Vagina (tissue), 2 donors: ENCODE data around the gene ISM1. TPM values are rescaled to one million over a fixed set of nuclear protein-coding genes. Genes with fewer than 3 reads are reported as not detected.

Experiments
- DNase-seq, 2 donors: peaks; one replicate each; pipeline ENCODE4 v3.0.0-alpha.2; 2017; ENCODE audit errors: extremely low spot score in 2 of 2
- H3K27ac ChIP-seq: fragments of 200-600 bp; sonication (generic); one replicate; pipeline ENCODE4 v1.5.1; 2019
- H3K27me3 ChIP-seq: fragments of 200-600 bp; sonication (generic); one replicate; pipeline ENCODE4 v1.5.1; 2019
- H3K36me3 ChIP-seq, 2 donors: fragments of 200-600 bp; sonication (generic); one replicate each; pipeline ENCODE4 v1.5.1; 2017 to 2019
- H3K4me1 ChIP-seq: fragments of 200-600 bp; sonication (generic); one replicate; pipeline ENCODE4 v1.5.1; 2019
- H3K4me3 ChIP-seq, 2 donors: fragments of 200-600 bp; sonication (generic); 1 replicate in 1 of 2; 2 replicates in 1 of 2; pipeline ENCODE4 v1.5.1; 2016 to 2019
- H3K9me3 ChIP-seq: fragments of 200-600 bp; sonication (generic); one replicate; pipeline ENCODE4 v1.5.1; 2019
- POLR2A ChIP-seq, 2 donors: fragments of 450-650 bp; IDR thresholded peaks; one replicate each; pipeline ENCODE4 v1.6.1; 2017; ENCODE audit warnings: antibody characterized with exemption in 2 of 2, mild to moderate bottlenecking in 2 of 2, moderate library complexity in 2 of 2
- POLR2AphosphoS5 ChIP-seq, 2 donors: sonication (generic); formaldehyde crosslinking; IDR thresholded peaks; one replicate each; pipeline ENCODE4 v1.9.0; 2017; ENCODE audit warnings: antibody characterized with exemption in 2 of 2, mild to moderate bottlenecking in 2 of 2, low read depth in 1 of 2; ENCODE audit not compliant: insufficient read depth in 1 of 2
- intact Hi-C: fragments of 100-400 bp; cut with DNase I; formaldehyde crosslinking; loops from one replicate; pipeline ENCODE4 v1.15.1; 2023
- total RNA-seq: library from RNA; depleted of rRNA; stranded (reverse); fragments of >200 nt; gene quantifications from one replicate; pipeline ENCODE4 v1.2.3, GENCODE V29; 2016
- TF ChIP-seq, protein P1 (sequence below), 3 experiments: fragments of 450-650 bp in 2 of 3; fragments of 200-600 bp in 1 of 3; sonication (generic) in 1 of 3; IDR thresholded peaks; one replicate each; pipeline ENCODE4 v1.5.1; 2017 to 2019; ENCODE audit warnings: antibody characterized with exemption in 3 of 3, mild to moderate bottlenecking in 2 of 3, moderate library complexity in 2 of 3

ISM1 gene
- total RNA-seq, 1 donor from 2014 or later = 14.5 TPM

DNA sequence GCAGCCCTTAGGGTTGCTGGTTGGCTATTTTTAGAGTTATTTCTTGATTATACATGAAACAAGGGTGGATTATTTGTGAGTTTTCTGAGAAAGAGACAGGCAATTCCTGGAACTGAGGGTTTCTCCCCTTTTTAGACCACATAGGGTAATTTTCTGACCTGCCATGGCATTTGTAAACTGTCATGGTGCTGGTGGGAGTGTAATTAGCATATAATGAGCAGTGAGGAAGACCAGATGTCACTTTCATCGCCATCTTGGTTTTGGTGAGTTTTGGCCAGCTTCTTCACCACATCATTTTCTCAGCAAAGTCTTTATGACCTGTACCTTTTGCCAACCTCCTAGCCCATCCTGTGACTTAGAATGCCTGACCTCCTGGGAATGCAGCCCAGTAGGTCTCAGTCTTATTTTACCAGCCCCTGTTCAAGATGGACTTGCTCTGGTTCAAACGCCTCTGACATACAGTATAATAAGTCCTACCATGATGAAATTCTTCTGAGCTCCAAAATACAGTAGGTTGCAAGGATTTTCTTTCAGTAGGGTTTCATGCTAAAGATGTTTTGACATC is 117.1 kb downstream of the ISM1 start:
- Histone ChIP-seq H3K4me3 (no peak overlapping the region), H3K27ac (no peak overlapping the region), H3K27me3 (no peaks in the 10 kb centered on the region), H3K9me3 (no peaks in the 10 kb centered on the region), H3K4me1 (peaks cover 8% of the 10 kb centered on the region), H3K36me3 (no peaks in the 10 kb centered on the region)
- TF ChIP-seq, protein P1, sequence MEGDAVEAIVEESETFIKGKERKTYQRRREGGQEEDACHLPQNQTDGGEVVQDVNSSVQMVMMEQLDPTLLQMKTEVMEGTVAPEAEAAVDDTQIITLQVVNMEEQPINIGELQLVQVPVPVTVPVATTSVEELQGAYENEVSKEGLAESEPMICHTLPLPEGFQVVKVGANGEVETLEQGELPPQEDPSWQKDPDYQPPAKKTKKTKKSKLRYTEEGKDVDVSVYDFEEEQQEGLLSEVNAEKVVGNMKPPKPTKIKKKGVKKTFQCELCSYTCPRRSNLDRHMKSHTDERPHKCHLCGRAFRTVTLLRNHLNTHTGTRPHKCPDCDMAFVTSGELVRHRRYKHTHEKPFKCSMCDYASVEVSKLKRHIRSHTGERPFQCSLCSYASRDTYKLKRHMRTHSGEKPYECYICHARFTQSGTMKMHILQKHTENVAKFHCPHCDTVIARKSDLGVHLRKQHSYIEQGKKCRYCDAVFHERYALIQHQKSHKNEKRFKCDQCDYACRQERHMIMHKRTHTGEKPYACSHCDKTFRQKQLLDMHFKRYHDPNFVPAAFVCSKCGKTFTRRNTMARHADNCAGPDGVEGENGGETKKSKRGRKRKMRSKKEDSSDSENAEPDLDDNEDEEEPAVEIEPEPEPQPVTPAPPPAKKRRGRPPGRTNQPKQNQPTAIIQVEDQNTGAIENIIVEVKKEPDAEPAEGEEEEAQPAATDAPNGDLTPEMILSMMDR (IDR thresholded peaks at IDR 0.05) = no peak
- TF ChIP-seq POLR2AphosphoS5 (IDR thresholded peaks at IDR 0.05; ENCODE audit: insufficient read depth in 1 of 2, low read depth in 1 of 2) = no peak
- TF ChIP-seq POLR2A (IDR thresholded peaks at IDR 0.05) = no peak
- DNase-seq = no peak
- intact Hi-C loops = no loop called here

DNA sequence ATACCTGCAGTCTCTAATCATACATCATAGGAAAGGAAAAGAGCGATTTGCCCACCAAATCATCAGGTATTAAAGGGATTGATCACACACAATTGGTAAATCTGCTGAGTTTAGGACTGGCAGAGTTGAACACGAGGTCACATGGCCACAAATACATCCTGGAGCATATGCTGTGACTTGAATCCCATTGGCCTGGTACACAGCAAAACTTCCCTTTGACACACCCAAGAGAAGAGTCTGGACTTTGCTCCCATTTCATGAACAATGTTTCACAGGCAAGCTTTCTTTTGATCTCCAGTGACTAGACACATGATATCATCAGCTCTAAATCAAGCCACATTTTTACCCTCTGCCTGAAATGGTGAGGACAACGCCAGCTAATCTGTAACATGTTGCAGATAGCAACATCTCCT is 117.9 kb downstream of the ISM1 start:
- Histone ChIP-seq H3K27ac (no peak overlapping the region), H3K9me3 (no peaks in the 10 kb centered on the region), H3K27me3 (no peaks in the 10 kb centered on the region), H3K4me3 (no peak overlapping the region), H3K36me3 (no peaks in the 10 kb centered on the region), H3K4me1 (peaks cover 8% of the 10 kb centered on the region)
- TF ChIP-seq, protein P1 (IDR thresholded peaks at IDR 0.05) = no peak
- TF ChIP-seq POLR2AphosphoS5 (IDR thresholded peaks at IDR 0.05; ENCODE audit: insufficient read depth in 1 of 2, low read depth in 1 of 2) (no peak), POLR2A (IDR thresholded peaks at IDR 0.05) (no peak)
- intact Hi-C loops = no loop called here
- DNase-seq = no peak

DNA sequence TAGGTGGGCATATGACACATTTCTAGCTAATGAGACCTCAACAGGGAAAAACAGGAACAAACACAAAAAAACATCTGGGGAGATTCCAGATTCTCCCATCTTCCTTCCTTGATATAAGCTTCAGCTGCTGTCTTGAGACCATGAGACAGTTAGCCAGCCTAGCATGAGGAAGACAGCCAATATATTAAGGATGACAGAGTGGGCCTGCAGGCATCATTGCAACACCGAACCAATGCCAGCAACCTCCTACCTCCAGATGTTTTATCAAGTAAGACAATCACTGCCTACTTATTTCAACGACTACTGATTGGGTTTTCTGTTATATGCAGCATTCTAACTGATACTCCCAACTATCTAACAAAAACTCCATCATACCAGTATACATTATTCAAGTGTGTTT is 119.0 kb downstream of the ISM1 start:
- intact Hi-C loops = no loop called here
- no peaks in the 10 kb centered on the region for H3K36me3 ChIP-seq
- no peaks in the 10 kb centered on the region for H3K27me3 ChIP-seq
- no peaks in the 10 kb centered on the region for H3K9me3 ChIP-seq
- peaks cover 8% of the 10 kb centered on the region for H3K4me1 ChIP-seq
- no peak overlapping the region for H3K27ac ChIP-seq
- TF ChIP-seq POLR2A (IDR thresholded peaks at IDR 0.05) (no peak), POLR2AphosphoS5 (IDR thresholded peaks at IDR 0.05; ENCODE audit: insufficient read depth in 1 of 2, low read depth in 1 of 2) (no peak)
- TF ChIP-seq, protein P1 (IDR thresholded peaks at IDR 0.05) = no peak
- DNase-seq = no peak
- no peak overlapping the region for H3K4me3 ChIP-seq

DNA sequence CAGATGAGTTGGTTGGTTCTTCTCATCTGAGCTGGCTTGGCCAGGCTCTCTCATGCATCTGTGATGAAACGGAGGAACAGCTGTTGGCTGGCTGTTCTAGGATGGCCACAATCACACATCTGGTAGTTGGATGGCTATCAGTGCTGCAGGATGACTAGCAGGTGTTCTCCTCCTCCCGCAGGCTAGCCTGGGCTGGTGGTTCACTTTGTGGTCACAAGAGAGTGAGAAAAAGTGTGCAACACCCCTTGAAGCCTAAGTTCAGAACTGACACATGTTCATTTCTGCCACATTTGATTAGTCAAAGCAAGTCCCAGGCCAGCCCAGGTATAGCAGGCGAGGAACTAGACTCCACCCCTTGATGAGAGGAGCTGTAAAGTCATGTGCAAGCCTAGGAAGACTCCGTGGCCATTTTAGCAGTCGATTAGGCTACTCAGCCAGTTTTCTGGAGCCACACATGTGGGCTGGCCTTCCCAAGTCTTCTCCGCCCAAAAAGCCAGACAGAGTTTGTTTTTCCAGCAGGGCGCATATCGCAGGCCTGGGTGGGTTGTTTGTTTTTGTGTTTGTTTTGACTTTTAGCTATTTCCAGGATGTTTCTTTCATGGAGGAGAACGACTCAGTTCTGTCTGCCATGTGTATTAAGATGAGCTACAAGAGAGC is 120.8 kb downstream of the ISM1 start:
- no peak for DNase-seq
- no peaks in the 10 kb centered on the region for H3K9me3 ChIP-seq
- no peaks in the 10 kb centered on the region for H3K36me3 ChIP-seq
- H3K27ac ChIP-seq = peak overlapping the region; percentile 60
- peaks cover 8% of the 10 kb centered on the region for H3K4me1 ChIP-seq
- H3K4me3 ChIP-seq = no peak overlapping the region
- no peaks in the 10 kb centered on the region for H3K27me3 ChIP-seq
- TF ChIP-seq POLR2A (IDR thresholded peaks at IDR 0.05) (no peak), POLR2AphosphoS5 (IDR thresholded peaks at IDR 0.05; ENCODE audit: insufficient read depth in 1 of 2, low read depth in 1 of 2) (no peak)
- TF ChIP-seq, protein P1 (IDR thresholded peaks at IDR 0.05) = no peak
- intact Hi-C loops = no loop called here
